Stimulated activated CD4-positive, alpha-beta T cell treated with anti-CD3 and anti-CD28 coated beads, Interleukin-2, amount 100 ng/mL, for 48 hours (primary cell): ENCODE results near the gene TMEFF1.

Experiments
- DNase-seq, 2 donors: peaks; one replicate each; pipeline ENCODE4 v3.0.0-alpha.2; 2020

Gene TMEFF1

GRCh38 chr9:100448266-100448665 is 24.7 kb upstream of the TMEFF1 start:
- DNase-seq: no peak

DNA sequence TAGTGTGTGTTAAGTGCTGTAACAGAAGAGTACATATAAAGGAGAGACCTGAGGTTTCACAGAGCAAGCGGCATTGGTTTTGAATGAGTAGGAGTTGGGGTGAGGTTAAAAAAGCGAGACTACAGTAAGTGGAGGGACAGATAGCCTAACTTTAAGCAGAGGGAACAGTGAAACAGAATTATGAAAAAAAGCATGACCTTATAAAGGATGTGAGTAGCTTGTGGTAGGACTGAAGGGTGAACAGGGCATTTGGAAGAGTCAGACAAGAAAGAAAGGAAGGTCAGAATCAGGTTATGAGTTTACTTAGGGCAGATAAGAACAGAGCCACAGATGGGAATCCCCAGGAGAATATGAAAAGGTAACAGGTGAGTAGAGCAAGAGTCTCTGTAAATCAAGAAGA is 23.5 kb upstream of the TMEFF1 start:
- no peak for DNase-seq

DNA sequence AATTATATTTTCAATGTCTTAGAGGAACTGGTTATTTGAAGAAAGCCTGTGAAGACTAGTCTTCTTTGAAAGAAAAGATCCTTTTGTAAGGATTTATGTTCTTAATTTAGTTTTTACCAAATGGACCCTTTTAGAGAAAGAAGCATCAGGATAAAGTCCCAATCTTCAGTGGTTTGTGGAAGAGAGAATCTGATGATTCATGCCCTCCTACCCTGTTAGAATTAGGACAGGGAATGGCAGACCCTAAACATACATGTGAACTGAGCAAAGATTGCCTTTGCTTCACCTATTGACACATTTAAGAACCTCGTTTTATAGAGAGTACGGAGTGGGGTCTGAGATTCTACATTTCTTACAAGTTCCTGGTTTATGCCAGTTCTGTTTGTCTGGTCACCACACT is 20.1 kb upstream of the TMEFF1 start:
- no peak for DNase-seq

- DNase-seq: no peak
Observed at GRCh38 chr9:100455470-100455869, 17.5 kb upstream of the TMEFF1 start.

DNA sequence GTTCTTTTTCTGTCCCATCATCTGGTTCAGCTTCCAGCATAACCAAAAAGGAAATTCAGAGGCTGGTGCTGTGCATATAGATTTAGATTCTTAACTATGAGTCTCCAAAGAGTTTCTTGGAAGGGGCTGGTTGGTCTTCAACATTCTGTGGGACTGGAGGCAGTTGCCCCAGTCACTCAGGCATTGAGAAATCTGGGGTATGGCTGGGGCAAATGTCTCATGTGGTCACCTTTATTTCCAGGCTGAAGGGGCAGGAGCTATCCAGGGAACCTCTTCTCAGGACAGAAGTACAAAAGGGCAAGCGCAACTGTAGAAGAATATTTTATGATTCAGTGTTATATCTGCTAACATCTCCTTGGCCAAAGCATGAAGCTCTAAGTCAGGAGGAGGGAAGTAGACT is 15.4 kb upstream of the TMEFF1 start:
- DNase-seq: no peak

DNA sequence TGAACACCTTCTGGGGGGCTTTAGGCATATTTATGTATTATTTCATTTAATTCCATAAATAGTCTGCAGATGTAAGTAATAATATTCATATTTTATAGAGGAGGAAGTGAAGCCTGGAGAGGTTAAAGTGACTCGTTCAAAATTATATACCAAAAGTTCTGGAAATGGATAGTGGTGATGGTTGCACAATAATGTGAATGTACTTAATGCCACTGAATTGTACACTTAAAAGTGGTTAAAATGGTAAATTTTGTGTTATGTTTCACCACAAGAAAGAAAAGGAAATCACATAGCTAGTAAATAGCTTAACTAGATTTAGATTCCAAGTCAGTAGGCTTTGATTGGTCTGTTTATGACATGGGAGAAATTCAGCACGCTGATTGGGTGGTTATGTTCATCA is 13.0 kb upstream of the TMEFF1 start:
- no peak for DNase-seq

DNA sequence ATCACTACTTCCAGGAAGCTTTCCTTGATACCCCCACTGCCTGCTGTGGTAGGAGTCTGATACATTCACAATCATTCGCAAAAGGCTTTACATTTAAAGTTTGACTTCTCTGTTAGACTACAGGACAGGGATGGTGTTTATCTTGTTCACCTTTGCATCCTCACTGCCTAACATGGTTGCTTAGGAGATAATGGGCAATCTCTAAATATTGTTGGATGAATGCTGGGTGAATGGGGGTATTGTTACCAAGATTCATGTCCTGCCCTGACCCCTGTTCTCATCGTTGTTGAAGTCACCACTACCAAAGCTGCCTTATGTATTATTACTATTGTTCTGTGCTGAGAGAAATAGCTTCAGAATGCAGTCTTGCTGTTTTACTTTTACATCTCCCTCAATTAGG is 7.7 kb upstream of the TMEFF1 start:
- no peak for DNase-seq

DNA sequence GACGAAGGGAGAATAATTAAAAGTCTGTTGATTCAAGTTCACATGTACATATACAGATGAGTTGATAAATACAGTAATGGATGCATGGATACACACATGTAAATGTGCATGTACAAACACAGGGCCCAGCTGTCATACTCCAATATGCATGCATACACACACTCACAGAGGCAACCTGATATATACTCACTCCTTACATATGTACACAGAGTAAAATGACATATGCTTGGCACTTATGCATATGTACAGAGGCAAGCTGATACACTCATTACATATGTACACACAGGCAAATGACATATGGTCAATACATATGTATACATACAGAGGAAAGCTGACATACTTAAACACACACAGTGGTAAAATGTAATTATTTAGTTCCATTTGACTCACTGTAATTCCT is 7.2 kb upstream of the TMEFF1 start:
- DNase-seq: no peak

DNA sequence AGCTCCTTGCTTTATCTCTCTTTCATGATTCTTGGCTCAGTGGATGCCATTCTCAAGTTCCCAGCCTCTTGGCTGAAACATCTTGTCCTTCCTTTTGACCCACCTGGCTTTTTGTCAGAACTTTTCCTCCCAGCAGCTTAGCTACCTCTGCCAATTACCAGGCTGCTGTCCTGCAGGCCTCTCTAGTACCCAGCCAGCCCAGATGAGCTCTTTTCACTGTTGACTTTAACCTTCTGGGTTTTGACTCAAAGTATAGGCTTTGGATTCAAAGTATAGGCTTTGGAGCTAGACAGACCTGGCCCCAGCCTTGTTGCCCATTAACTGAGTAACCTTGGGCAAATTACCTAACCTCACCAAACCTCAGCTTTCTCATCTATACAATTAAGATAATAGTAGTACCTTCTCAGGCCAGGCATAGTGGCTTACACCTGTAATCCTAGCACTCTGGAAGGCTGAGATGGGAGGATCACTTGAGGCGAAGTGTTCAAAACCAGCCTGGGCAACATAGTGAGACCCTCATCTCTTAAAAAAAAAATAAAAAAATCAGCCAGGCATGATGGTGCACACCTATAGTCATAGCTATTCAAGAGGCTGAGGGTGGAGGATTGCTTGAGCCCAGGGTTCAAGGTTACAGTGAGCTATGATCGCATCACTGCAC is 6.6 kb upstream of the TMEFF1 start:
- no peak for DNase-seq

- no peak for DNase-seq
Observed at GRCh38 chr9:100466829-100467221, 6.1 kb upstream of the TMEFF1 start.

DNA sequence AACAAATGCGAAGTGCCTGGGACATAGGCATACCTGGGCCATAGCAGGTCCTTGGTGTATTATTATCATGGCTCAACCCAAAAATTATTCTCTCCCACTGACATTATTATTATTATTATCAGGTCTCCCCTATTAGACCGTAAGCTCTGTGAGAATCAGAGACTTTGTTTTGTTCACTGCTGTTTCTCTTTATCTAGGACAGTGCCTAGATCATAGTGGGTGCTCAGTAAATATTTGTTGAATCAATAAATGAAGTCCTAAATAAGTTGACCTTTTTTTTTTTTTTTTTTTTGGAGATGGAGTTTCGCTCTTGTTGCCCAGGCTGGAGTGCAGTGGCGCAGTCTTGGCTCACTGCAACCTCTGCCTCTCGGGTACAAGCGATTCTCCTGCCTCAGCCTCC is 4.9 kb upstream of the TMEFF1 start:
- DNase-seq: no peak

GRCh38 chr9:100472268-100472667 is 681 bp upstream of the TMEFF1 start:
- no peak for DNase-seq

GRCh38 chr9:100473276-100474081 is 530 bp downstream of the TMEFF1 start:
- peak; percentile 15 to 23 for DNase-seq

- no peak for DNase-seq
Observed at GRCh38 chr9:100474082-100474923, 1.4 kb downstream of the TMEFF1 start.

- DNase-seq: no peak
Observed at GRCh38 chr9:100474924-100475276, 2.0 kb downstream of the TMEFF1 start.

DNA sequence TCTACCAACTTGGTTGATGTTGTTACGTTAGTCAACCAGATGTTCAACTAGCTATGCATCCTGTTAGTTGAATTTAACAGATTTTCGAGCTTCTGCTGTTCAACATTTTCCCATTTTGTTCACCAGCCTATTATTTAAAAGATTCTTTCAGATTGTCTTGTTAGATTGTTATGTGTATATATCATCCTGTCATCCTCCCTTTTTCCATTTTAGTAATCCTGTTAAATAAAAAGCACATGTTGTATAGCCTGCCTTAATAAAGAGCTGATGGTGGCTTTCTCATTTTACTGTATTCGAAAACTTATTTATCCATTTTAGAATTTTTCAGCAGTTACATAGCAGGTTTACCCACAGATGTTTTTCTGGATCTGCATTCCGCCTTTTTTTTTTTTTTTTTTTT is 4.3 kb downstream of the TMEFF1 start:
- DNase-seq: no peak

GRCh38 chr9:100478192-100478591 is 5.2 kb downstream of the TMEFF1 start:
- no peak for DNase-seq

DNA sequence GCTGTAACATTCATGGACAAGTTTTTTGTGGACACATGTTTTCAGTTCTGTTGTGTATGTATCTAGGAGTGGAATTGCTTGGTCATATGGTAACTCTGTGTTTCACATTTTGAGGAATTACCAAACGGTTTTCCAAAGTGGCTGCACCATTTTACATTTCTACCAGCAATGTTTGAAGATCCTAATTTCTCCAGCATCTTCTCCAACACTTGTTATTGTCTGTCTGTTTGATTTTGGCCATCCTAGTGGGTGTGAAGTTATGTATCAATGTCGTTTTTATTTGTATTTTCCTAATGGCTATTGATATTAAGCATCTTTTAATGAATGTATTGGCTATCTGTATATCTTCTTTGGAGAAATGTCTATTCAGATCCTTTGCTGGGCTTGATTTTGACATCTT is 6.9 kb downstream of the TMEFF1 start:
- no peak for DNase-seq

GRCh38 chr9:100485196-100485595 is 12.2 kb downstream of the TMEFF1 start:
- no peak for DNase-seq

DNA sequence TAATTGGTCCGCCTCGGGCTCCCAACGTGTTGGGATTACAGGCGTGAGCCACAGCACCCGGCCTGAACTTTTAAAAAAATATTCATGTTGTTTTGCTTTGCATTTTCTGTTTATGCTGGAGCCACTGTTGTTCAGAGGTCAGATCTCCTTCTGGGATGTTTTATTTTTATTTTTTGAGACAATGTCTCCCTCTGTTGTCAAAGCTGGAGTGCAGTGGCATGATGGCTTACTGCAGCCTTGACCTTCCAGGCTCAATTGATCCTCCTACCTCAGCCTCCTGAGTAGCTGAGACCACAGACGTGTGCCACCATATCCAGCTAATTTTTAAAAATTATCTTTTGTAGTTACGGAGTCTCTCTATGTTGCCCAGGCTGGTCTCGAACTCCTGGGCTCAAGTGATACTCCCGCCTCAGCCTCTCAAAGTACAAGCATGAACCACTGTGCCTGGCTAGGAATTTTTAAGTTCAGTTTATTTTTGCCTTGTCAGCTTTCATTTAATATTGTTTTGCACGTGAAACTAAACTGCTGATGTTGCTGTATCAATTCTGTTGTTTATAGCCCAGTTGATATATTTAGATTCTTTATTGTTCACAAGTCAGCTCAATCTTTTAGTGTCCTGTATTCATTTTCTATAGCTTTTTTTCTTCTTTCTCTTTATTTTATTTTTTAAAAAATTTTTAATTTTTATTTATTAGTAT is 13.7 kb downstream of the TMEFF1 start:
- no peak for DNase-seq

GRCh38 chr9:100488177-100488576 is 15.2 kb downstream of the TMEFF1 start:
- DNase-seq: no peak

- DNase-seq: no peak
Observed at GRCh38 chr9:100489836-100490235, 16.9 kb downstream of the TMEFF1 start.

GRCh38 chr9:100492952-100493351 is 20.0 kb downstream of the TMEFF1 start:
- no peak for DNase-seq
